K562 (cell line): Measurements from ENCODE around the gene OR2AT4. TPM values are rescaled to one million over a fixed set of nuclear protein-coding genes. Genes with fewer than 3 reads are reported as not detected.
A peak's percentile ranks its signal among the peaks of the same experiment; 100 is the strongest.

Source experiments
- CTBP1 ChIP-seq: fragments of 450-650 bp; IDR thresholded peaks from 2 replicates; pipeline ENCODE4 v1.6.1; 2016; ENCODE audit warnings: borderline replicate concordance
- DIDO1 ChIP-seq: fragments of 450-650 bp; IDR thresholded peaks from 2 replicates; pipeline ENCODE4 v1.6.1; 2016; ENCODE audit warnings: low read depth, missing biosample characterization, missing genetic modification characterization
- ESRRB ChIP-seq: fragments of 250-450 bp; sonication (Bioruptor Pico); IDR thresholded peaks from 2 replicates; pipeline ENCODE4 v1.5.0; 2020; ENCODE audit warnings: mild to moderate bottlenecking, moderate library complexity, borderline replicate concordance
- KLF16 ChIP-seq: IDR thresholded peaks from 2 replicates; pipeline ENCODE4 v1.6.1; 2016; ENCODE audit warnings: antibody characterized with exemption
- NCOA1 ChIP-seq: fragments of 450-650 bp; IDR thresholded peaks from 2 replicates; pipeline ENCODE4 v1.6.1; 2016; ENCODE audit warnings: low read depth
- NELFE ChIP-seq: IDR thresholded peaks from 2 replicates; pipeline ENCODE4 v1.6.1; 2011; ENCODE audit warnings: mild to moderate bottlenecking; ENCODE audit not compliant: insufficient read depth, insufficient read length
- NEUROD1 ChIP-seq: fragments of 150-350 bp; IDR thresholded peaks from 2 replicates; pipeline ENCODE4 v1.6.1; 2014; ENCODE audit warnings: borderline replicate concordance, low read length, low read depth; ENCODE audit not compliant: partially characterized antibody
- PURB ChIP-seq: sonication (generic); formaldehyde crosslinking; IDR thresholded peaks from 2 replicates; pipeline ENCODE4 v1.9.0; 2021; ENCODE audit warnings: low read depth, mild to moderate bottlenecking, missing genetic modification reagents
- RAD51 ChIP-seq: fragments of 450-650 bp; IDR thresholded peaks from 2 replicates; pipeline ENCODE4 v1.7.1; 2016; ENCODE audit warnings: low read depth, mild to moderate bottlenecking, borderline replicate concordance
- ZFP1 ChIP-seq: fragments of 450-650 bp; formaldehyde crosslinking; IDR thresholded peaks from 2 replicates; pipeline ENCODE4 v1.4.0; 2020; ENCODE audit warnings: mild to moderate bottlenecking, mixed read lengths
- ZNF347 ChIP-seq: fragments of 450-650 bp; formaldehyde crosslinking; IDR thresholded peaks from 2 replicates; pipeline ENCODE4 v1.4.0; 2020; ENCODE audit warnings: low read depth, mild to moderate bottlenecking, moderate library complexity
- ZNF766 ChIP-seq: fragments of 200-800 bp; sonication (Bioruptor generic); conservative IDR thresholded peaks from 2 replicates; pipeline ENCODE4 v1.6.1; 2016; ENCODE audit warnings: missing genetic modification characterization, missing compliant biosample characterization
- polyA plus RNA-seq, 8 experiments: library from polyadenylated mRNA; depleted of rRNA in 4 of 8; stranded (reverse) in 5 of 8; unstranded in 3 of 8; fragments of >200 nt; fragmentation: Nextera tagmentation in 2 of 8; fragmentation: Illumina TruSeq in 1 of 8; extraction: Ambion mirVana in 2 of 8; extraction: Trizol in 1 of 8; gene quantifications; 2 replicates each; pipeline versions ENCODE4 v1.2.1 to v1.2.3, GENCODE V29; 2011 to 2014; ENCODE audit warnings: inconsistent platforms in 1 of 8, missing spikeins in 1 of 8
- total RNA-seq, 7 experiments: library from RNA; depleted of rRNA in 6 of 7; stranded (reverse); fragments of >200 nt in 6 of 7; fragmentation: Illumina TruSeq in 2 of 7; extraction: Trizol in 2 of 7; gene quantifications; 2 replicates each; pipeline versions ENCODE4 v1.2.1 to v1.2.3, GENCODE V29; 2011 to 2021; ENCODE audit warnings: low replicate concordance in 1 of 7
- TF ChIP-seq, protein P1 (sequence below): fragments of 450-650 bp; IDR thresholded peaks from 2 replicates; pipeline ENCODE4 v1.6.1; 2016; ENCODE audit warnings: mild to moderate bottlenecking, moderate library complexity
- TF ChIP-seq, protein P2 (sequence below): fragments of 250-450 bp; sonication (Bioruptor Pico); IDR thresholded peaks from 2 replicates; pipeline ENCODE4 v1.8.0; 2022; ENCODE audit warnings: inconsistent platforms
- TF ChIP-seq, protein P3 (sequence below): fragments of 250-450 bp; sonication (Bioruptor Pico); IDR thresholded peaks from 2 replicates; pipeline ENCODE4 v1.9.0; 2021; ENCODE audit warnings: mild to moderate bottlenecking

OR2AT4 gene
- total and polyA plus RNA-seq, 9 of the 15 experiments (the other 6 are each of a cell fraction or from before 2014, with no cell fraction given) = 0.86 to 3.1 (median 2.0) TPM

DNA sequence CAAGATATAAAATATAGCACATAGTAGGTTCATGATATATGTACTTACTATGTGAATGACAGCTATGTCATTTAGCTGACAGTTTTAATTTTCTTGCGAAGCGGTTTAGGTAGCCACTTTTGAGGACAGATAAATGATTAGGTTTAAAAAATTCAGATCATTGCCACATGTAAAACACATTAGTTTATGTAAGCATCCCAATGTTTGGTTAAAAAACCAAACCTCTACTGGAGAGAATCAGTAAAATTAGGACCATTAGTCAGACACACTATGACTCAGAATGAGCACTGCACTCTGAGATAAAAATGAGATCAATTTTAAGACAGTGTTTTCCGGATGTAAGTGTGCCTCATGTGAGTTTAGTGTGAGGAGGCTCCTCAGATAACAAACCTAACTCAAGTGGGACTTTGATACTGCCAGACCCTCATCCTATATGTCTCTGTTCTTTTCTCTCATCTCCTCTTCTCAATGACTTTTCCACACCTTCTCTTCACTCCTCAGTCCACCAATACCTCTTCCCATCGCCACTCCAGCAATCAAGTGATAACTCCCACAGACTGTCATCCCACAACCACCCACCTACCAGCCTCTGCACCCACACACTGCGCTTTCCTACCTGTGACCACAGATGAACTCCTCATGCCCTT is 6.8 kb upstream of the OR2AT4 start (continued):
- TF ChIP-seq, protein P1, sequence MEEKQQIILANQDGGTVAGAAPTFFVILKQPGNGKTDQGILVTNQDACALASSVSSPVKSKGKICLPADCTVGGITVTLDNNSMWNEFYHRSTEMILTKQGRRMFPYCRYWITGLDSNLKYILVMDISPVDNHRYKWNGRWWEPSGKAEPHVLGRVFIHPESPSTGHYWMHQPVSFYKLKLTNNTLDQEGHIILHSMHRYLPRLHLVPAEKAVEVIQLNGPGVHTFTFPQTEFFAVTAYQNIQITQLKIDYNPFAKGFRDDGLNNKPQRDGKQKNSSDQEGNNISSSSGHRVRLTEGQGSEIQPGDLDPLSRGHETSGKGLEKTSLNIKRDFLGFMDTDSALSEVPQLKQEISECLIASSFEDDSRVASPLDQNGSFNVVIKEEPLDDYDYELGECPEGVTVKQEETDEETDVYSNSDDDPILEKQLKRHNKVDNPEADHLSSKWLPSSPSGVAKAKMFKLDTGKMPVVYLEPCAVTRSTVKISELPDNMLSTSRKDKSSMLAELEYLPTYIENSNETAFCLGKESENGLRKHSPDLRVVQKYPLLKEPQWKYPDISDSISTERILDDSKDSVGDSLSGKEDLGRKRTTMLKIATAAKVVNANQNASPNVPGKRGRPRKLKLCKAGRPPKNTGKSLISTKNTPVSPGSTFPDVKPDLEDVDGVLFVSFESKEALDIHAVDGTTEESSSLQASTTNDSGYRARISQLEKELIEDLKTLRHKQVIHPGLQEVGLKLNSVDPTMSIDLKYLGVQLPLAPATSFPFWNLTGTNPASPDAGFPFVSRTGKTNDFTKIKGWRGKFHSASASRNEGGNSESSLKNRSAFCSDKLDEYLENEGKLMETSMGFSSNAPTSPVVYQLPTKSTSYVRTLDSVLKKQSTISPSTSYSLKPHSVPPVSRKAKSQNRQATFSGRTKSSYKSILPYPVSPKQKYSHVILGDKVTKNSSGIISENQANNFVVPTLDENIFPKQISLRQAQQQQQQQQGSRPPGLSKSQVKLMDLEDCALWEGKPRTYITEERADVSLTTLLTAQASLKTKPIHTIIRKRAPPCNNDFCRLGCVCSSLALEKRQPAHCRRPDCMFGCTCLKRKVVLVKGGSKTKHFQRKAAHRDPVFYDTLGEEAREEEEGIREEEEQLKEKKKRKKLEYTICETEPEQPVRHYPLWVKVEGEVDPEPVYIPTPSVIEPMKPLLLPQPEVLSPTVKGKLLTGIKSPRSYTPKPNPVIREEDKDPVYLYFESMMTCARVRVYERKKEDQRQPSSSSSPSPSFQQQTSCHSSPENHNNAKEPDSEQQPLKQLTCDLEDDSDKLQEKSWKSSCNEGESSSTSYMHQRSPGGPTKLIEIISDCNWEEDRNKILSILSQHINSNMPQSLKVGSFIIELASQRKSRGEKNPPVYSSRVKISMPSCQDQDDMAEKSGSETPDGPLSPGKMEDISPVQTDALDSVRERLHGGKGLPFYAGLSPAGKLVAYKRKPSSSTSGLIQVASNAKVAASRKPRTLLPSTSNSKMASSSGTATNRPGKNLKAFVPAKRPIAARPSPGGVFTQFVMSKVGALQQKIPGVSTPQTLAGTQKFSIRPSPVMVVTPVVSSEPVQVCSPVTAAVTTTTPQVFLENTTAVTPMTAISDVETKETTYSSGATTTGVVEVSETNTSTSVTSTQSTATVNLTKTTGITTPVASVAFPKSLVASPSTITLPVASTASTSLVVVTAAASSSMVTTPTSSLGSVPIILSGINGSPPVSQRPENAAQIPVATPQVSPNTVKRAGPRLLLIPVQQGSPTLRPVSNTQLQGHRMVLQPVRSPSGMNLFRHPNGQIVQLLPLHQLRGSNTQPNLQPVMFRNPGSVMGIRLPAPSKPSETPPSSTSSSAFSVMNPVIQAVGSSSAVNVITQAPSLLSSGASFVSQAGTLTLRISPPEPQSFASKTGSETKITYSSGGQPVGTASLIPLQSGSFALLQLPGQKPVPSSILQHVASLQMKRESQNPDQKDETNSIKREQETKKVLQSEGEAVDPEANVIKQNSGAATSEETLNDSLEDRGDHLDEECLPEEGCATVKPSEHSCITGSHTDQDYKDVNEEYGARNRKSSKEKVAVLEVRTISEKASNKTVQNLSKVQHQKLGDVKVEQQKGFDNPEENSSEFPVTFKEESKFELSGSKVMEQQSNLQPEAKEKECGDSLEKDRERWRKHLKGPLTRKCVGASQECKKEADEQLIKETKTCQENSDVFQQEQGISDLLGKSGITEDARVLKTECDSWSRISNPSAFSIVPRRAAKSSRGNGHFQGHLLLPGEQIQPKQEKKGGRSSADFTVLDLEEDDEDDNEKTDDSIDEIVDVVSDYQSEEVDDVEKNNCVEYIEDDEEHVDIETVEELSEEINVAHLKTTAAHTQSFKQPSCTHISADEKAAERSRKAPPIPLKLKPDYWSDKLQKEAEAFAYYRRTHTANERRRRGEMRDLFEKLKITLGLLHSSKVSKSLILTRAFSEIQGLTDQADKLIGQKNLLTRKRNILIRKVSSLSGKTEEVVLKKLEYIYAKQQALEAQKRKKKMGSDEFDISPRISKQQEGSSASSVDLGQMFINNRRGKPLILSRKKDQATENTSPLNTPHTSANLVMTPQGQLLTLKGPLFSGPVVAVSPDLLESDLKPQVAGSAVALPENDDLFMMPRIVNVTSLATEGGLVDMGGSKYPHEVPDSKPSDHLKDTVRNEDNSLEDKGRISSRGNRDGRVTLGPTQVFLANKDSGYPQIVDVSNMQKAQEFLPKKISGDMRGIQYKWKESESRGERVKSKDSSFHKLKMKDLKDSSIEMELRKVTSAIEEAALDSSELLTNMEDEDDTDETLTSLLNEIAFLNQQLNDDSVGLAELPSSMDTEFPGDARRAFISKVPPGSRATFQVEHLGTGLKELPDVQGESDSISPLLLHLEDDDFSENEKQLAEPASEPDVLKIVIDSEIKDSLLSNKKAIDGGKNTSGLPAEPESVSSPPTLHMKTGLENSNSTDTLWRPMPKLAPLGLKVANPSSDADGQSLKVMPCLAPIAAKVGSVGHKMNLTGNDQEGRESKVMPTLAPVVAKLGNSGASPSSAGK = peak; percentile 57
- TF ChIP-seq CTBP1 = peak; percentile 65; the same call in 1 of the 2 replicates
- TF ChIP-seq ZNF766 = peak; percentile 44; the same call in 1 of the 2 replicates
- no peak for TF ChIP-seq DIDO1 (tag)
- TF ChIP-seq NEUROD1 = peak; percentile 57
- peak; percentile 73; the same call in 1 of the 2 replicates for TF ChIP-seq NCOA1
- TF ChIP-seq KLF16 = peak; percentile 77
- TF ChIP-seq RAD51 = no peak
- TF ChIP-seq, protein P2, sequence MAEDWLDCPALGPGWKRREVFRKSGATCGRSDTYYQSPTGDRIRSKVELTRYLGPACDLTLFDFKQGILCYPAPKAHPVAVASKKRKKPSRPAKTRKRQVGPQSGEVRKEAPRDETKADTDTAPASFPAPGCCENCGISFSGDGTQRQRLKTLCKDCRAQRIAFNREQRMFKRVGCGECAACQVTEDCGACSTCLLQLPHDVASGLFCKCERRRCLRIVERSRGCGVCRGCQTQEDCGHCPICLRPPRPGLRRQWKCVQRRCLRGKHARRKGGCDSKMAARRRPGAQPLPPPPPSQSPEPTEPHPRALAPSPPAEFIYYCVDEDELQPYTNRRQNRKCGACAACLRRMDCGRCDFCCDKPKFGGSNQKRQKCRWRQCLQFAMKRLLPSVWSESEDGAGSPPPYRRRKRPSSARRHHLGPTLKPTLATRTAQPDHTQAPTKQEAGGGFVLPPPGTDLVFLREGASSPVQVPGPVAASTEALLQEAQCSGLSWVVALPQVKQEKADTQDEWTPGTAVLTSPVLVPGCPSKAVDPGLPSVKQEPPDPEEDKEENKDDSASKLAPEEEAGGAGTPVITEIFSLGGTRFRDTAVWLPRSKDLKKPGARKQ (CRISPR knock-in tag) = no peak
- no peak for TF ChIP-seq ESRRB (CRISPR knock-in tag)
- no peak for TF ChIP-seq PURB (CRISPR knock-in tag)
- no peak for TF ChIP-seq ZNF347
- TF ChIP-seq NELFE = no peak
- TF ChIP-seq, protein P3, sequence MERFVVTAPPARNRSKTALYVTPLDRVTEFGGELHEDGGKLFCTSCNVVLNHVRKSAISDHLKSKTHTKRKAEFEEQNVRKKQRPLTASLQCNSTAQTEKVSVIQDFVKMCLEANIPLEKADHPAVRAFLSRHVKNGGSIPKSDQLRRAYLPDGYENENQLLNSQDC (CRISPR knock-in tag) = no peak
- no peak for TF ChIP-seq ZFP1 (CRISPR knock-in tag)
